Measurements from ENCODE around the gene WWC1.

GRCh38 chr5:168382421-168382820, 91.0 kb downstream of the WWC1 start:
- TF ChIP-seq POLR2A (IDR thresholded peaks at IDR 0.05; ENCODE audit: borderline replicate concordance, extremely low read depth, insufficient read depth, insufficient read length) (no peak), CTCF (IDR thresholded peaks at IDR 0.05 in 2 of 3, conservative IDR thresholded peaks at IDR 0.05 in 1 of 3; ENCODE audit: borderline replicate concordance in 1 of 3, insufficient read depth in 1 of 3, low read depth in 2 of 3, low read length in 2 of 3) (no peak), EZH2 (IDR thresholded peaks at IDR 0.05) (no peak)
